ENCODE measurements around the gene TRIM36. TPM values are rescaled to one million over a fixed set of nuclear protein-coding genes. Genes with fewer than 3 reads are reported as not detected.

The TRIM36 gene, protein sequence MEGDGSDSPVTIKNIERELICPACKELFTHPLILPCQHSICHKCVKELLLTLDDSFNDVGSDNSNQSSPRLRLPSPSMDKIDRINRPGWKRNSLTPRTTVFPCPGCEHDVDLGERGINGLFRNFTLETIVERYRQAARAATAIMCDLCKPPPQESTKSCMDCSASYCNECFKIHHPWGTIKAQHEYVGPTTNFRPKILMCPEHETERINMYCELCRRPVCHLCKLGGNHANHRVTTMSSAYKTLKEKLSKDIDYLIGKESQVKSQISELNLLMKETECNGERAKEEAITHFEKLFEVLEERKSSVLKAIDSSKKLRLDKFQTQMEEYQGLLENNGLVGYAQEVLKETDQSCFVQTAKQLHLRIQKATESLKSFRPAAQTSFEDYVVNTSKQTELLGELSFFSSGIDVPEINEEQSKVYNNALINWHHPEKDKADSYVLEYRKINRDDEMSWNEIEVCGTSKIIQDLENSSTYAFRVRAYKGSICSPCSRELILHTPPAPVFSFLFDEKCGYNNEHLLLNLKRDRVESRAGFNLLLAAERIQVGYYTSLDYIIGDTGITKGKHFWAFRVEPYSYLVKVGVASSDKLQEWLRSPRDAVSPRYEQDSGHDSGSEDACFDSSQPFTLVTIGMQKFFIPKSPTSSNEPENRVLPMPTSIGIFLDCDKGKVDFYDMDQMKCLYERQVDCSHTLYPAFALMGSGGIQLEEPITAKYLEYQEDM
- 1.3 to 2.5 TPM (median 1.3 TPM) in 3 replicates for total RNA-seq

DNA sequence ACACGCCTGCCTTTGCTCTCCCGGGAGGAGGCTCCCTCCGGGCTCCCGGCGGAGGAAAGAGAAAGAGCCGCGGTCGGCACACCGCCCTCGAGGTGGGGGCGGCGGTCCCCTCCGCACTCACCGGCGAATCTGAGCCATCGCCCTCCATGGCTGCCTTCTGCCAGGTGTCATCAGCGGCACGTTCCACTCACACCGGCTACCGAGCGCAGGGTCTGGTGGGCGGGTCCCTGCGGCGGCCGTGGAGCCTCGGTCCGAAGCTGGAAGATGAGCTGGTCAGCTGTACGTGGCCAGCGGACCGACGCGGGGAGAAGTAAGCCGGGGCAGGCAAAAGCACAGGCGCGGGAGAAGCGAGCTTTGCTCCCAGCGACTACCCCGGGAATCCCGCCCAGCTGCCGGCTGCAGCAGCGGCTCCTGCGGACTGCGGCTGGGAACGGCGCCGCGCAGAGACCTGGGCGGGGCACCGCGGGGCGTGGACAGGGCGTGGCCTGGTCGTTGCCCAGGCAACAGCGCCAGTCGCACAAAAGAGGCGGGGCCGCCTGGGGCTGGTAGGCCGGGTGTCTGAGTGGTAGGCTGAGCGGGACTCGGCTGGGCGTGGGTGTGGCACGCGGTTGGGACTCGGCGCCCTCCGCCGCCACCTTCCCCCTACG lies at the start of gene TRIM36:
TRIM36 (minus strand) TSS at position 422 of the 647 bp plus-strand sequence; CDS start at position 148, 274 bp downstream.
- DNase-seq (ENCODE audit: low spot score in 2 of 2, unreplicated experiment in 2 of 2) = peak; percentile 85 to 95
- H3K27me3 Mint-ChIP-seq (ENCODE audit: low read depth) = peaks cover 77% of the 10 kb centered on the region
- H3K9me3 Mint-ChIP-seq = peaks cover 10% of the 10 kb centered on the region
- H3K27ac Mint-ChIP-seq = no peak within 1 kb of the TSS
- H3K4me1 Mint-ChIP-seq = peaks cover 7% of the 10 kb centered on the region
- H3K36me3 Mint-ChIP-seq = peaks cover 5% of the 10 kb centered on the region
- H3K4me3 Mint-ChIP-seq = peak within 1 kb of the TSS; percentile 77
- TF ChIP-seq, protein P1, sequence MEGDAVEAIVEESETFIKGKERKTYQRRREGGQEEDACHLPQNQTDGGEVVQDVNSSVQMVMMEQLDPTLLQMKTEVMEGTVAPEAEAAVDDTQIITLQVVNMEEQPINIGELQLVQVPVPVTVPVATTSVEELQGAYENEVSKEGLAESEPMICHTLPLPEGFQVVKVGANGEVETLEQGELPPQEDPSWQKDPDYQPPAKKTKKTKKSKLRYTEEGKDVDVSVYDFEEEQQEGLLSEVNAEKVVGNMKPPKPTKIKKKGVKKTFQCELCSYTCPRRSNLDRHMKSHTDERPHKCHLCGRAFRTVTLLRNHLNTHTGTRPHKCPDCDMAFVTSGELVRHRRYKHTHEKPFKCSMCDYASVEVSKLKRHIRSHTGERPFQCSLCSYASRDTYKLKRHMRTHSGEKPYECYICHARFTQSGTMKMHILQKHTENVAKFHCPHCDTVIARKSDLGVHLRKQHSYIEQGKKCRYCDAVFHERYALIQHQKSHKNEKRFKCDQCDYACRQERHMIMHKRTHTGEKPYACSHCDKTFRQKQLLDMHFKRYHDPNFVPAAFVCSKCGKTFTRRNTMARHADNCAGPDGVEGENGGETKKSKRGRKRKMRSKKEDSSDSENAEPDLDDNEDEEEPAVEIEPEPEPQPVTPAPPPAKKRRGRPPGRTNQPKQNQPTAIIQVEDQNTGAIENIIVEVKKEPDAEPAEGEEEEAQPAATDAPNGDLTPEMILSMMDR (IDR thresholded peaks at IDR 0.05; ENCODE audit: unreplicated experiment) = no peak

DNA sequence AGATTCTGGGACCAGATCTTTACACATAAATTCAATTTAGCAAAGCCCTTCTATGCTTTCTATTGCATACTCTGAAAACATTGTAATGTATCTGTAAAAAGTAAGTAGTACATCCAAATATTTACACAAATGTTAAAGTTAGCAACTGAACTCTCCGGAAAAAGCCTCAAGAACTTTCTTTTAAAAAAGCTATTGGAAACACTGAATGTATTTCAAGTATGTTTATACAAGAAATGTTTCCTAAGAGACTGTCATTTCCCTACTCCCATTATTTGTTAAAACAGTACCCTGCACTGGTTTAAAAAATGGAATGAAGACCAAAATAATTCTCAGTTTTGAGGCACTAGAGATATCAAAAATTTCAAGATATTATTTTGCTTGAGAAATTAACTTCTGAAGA lies 44.8 kb upstream of the TRIM36 start:
- H3K9me3 Mint-ChIP-seq = peaks cover 5% of the 10 kb centered on the region
- H3K27me3 Mint-ChIP-seq (ENCODE audit: low read depth) = no peaks in the 10 kb centered on the region

DNA sequence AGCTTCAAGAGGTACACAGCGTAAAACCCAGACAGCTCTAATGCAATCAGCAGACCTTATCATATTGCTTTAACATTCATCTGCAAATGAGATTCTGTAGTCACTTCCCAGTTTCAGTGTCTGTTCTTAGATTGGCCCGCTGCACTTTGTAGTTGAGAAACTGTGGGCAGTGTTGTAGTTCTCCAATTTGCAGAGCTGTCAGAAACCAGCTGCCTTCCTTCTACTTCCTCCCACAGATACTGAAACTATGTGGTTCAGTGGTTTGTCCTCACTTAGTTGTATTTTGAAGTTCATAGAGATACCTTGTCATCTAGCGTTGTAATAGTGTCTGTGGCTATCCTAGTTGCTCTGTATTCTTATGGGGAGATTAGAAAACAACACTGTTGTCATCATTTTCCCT lies 39.6 kb upstream of the TRIM36 start:
- Mint-ChIP-seq H3K27ac (no peak overlapping the region), H3K9me3 (no peaks in the 10 kb centered on the region), H3K27me3 (ENCODE audit: low read depth) (no peaks in the 10 kb centered on the region), H3K4me1 (peaks cover 2% of the 10 kb centered on the region), H3K4me3 (no peak overlapping the region), H3K36me3 (peaks cover 10% of the 10 kb centered on the region)
- no peak for DNase-seq (ENCODE audit: low spot score in 2 of 2, unreplicated experiment in 2 of 2)
- TF ChIP-seq, protein P1 (IDR thresholded peaks at IDR 0.05; ENCODE audit: unreplicated experiment) = no peak

More for the DNA sequence above, 44.8 kb upstream of the TRIM36 start:
- no peak overlapping the region for H3K27ac Mint-ChIP-seq
- peaks cover 2% of the 10 kb centered on the region for H3K4me1 Mint-ChIP-seq
- no peak for DNase-seq (ENCODE audit: low spot score in 2 of 2, unreplicated experiment in 2 of 2)
- TF ChIP-seq, protein P1 (IDR thresholded peaks at IDR 0.05; ENCODE audit: unreplicated experiment) = no peak
- no peak overlapping the region for H3K4me3 Mint-ChIP-seq
- peaks cover 25% of the 10 kb centered on the region for H3K36me3 Mint-ChIP-seq

DNA sequence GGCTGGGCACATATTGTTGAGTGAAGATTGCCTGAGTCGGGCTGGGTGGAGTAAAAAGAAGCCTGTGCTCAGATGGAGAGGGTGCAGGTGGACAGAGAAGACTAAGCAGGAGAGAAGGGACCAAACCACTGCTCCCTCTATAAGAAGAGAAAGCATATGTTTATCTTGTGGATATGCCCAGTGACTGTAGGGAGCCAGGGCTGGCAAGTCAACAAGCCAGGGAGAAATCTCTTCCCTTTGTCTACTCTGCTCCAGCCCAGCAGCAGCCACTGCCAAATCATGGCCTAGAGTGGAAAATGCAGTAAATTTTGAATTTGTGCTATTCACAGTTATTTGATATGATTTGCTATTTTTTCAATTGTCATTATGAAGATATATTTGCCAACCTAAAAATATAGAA lies 33.2 kb upstream of the TRIM36 start:
- Mint-ChIP-seq H3K4me1 (no peaks in the 10 kb centered on the region), H3K9me3 (peaks cover 22% of the 10 kb centered on the region), H3K27me3 (ENCODE audit: low read depth) (no peaks in the 10 kb centered on the region), H3K36me3 (peaks cover 8% of the 10 kb centered on the region), H3K4me3 (no peak overlapping the region), H3K27ac (no peak overlapping the region)
- DNase-seq (ENCODE audit: low spot score in 2 of 2, unreplicated experiment in 2 of 2) = no peak
- TF ChIP-seq, protein P1 (IDR thresholded peaks at IDR 0.05; ENCODE audit: unreplicated experiment) = no peak

DNA sequence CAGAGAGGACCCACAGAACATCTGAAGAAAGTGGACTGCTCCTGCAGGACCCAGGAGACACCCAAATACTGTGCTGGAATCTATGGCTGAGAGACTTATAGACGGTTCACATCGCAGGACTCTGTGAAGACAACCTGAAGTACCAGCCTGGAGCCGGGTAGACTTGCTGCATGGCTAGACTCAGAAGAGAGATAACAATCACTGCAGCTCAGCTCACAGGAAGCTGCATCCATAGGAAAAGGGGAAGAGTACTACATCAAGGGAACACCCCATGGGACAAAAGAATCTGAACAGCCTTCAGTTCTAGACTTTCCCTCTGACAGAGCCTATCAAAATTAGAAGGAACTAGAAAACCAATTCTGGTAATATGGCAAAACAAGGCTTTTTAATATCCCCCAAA lies 26.5 kb upstream of the TRIM36 start:
- Mint-ChIP-seq H3K4me1 (peaks cover 10% of the 10 kb centered on the region), H3K4me3 (no peak overlapping the region), H3K27ac (no peak overlapping the region), H3K9me3 (peaks cover 31% of the 10 kb centered on the region), H3K36me3 (peaks cover 6% of the 10 kb centered on the region), H3K27me3 (ENCODE audit: low read depth) (peaks cover 2% of the 10 kb centered on the region)
- TF ChIP-seq, protein P1 (IDR thresholded peaks at IDR 0.05; ENCODE audit: unreplicated experiment) = no peak
- DNase-seq (ENCODE audit: low spot score in 2 of 2, unreplicated experiment in 2 of 2) = no peak

Measured in mesothelial cell of epicardium (in vitro differentiated cells).